GM19035 (cell line): ENCODE results near the gene CA10.

Experiments used
- ATAC-seq: cut with Tn5 transposase; IDR thresholded peaks from one replicate; pipeline ENCODE4 v1.9.1; 2021; ENCODE audit not compliant: unreplicated experiment

CA10 gene

DNA sequence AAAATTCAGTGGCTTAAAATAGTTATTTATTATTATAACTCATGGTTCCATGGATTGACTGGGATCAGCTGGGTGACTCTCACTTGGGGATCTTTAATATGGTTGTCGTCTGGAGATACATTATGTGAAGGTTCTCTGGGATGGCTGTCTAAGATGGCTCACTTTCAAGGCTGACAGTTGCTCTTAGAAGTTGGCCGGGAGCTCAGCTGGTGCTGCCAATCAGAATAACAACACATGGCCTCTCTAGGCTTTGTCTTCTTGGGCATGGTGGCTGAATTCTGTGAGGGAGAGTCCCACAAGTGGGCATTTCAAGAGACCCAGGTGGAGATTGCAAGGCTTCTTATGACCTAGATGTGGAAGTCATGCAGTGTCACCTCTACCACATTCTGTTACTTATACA, 269.7 kb downstream of the CA10 start:
- ATAC-seq = no peak

DNA sequence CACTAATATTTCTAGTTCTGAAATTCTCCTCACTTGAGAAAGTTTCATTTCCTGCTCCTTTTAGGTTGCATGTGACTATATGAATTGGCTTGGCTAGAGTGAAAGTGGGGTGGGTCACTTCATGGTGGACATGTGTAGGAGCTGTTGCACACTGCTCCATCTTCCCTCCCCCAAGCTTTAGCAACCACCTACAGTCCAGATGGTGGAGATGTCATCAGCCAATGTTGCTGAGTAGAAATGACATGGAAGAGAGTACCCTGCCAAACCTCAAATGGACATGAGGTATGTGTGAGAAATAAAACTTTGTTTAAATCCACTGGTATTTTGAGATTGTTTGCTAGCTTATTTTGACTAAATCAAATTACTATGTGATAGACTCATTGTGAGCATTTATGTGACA, 281.5 kb downstream of the CA10 start:
- no peak for ATAC-seq

DNA sequence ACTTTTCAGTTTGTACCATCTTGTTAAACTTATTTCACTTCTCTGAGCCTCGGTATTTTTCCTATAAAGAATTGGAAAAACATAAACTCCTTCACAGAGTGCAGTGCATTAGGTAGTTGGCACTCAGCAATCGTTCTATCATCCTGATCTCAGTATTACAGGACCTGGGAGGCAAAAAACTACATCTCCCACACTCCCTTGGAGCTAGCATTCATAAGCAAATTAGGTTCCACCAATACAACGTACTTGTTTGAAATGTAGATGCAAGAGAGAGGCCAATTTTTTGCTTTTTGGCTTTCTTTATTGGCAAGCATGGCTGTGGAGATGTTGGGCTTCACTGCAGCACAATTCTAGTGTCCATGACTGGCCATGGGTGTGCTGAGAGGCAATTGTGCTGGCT, 285.2 kb downstream of the CA10 start:
- ATAC-seq = no peak

DNA sequence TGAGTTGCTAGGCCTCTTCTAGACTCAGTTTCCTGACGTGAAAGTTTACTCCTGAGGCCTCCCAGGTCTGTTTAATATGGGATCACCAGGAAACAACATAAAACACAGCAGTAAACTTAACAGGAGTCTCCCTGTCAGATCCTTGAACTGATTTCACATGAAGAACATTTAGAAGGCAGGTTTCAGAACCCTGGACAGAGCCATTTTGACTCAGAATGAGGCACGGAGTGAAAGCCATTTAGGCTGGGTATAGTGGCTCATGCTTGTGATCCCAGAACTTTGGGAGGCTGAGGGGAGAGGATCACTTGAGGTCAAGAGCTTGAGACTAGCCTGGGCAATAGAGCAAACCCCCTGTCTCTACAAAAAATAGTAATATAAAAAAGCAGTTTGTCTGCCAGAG, 289.1 kb downstream of the CA10 start:
- ATAC-seq = no peak

DNA sequence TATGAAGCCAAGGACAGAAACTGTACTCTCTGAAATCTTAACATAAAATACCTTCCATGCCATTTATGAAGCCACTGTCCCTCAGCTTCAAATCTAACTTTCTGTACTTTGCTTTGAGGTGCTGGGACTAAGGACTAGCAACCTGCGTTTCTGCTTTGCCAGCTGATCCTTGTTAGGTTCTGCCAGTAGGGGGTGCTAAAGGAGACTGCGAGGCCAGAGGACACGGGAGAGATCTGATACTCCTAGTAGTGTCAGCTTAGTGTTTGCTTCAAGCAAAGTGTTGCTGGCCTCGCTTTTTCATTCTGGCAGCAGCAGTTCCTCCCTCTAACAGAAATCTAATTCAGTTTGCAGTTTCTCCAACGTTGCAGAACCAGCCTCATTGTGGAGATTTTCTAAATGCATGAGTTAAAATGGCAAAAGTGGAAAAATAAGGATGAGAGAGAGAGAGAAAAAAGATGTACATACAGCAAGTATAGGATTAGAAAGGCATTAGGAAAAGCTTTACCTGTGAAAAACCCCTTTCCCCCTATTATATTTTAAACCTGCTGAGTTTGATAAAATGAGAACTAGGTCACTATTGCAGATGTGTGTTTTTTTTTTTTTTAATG, 297.5 kb downstream of the CA10 start:
- no peak for ATAC-seq

GRCh38 chr17:51857052-51857597, 301.4 kb downstream of the CA10 start:
- no peak for ATAC-seq

DNA sequence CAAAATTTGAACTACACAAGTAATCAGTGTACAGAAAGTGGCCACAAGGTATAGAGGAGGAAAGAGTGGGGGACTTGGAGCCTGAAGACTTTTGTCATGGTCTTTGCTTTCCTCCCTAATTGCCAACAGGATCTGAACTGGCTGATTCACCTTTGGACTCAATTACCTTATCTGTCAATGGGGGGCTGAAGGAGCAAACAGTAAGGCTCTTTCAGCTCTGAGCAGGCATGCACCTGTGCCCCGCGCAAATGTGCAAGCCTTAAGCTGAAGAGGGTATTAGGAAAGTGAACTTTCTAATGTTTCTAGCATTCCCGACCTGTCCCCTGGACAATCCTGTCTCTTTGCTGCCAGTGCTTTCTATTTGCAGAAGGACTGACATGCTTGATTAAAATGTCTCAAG, 302.7 kb downstream of the CA10 start:
- ATAC-seq = no peak

DNA sequence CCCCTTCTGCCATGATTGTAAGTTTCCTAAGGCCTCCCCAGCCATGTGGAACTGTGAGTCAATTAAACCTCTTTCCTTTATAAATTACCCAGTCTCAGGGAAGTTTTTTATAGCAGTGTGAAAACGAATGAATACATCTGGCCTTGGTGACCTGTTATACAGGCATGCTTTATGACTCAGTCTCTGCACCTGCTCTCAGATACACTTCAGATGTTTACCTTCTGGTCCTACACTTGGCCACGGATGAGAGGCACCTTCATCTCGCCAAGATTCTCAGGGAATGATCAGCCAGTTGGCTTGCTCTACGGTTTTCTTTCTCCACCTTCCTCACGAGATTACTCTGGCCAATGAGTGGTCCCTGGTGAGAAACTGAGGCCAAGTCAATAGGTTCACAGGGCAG, 304.7 kb downstream of the CA10 start:
- no peak for ATAC-seq

- no peak for ATAC-seq
These were observed 305.9 kb downstream of the CA10 start for GRCh38 chr17:51852603-51853002.

DNA sequence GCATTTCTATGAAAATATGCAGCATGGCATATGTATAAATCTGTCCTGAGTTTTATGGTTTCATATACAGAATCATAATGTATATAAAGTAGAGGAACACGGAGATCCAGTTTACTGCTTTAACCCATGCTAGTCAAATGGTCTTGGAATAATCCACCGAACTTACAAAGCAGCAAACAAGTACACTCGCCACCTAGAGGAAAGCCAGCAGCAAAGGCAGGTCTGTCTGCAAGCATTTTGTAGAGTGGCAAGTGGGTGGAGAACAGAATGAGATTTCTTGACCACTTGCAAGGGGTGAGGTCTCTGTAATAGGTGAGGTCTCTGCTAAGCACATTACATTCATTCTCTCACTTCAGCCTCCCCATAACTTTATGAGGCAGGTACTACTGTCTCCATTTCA, 308.3 kb downstream of the CA10 start:
- ATAC-seq = no peak

GRCh38 chr17:51848451-51848850, 310.1 kb downstream of the CA10 start:
- ATAC-seq = no peak

DNA sequence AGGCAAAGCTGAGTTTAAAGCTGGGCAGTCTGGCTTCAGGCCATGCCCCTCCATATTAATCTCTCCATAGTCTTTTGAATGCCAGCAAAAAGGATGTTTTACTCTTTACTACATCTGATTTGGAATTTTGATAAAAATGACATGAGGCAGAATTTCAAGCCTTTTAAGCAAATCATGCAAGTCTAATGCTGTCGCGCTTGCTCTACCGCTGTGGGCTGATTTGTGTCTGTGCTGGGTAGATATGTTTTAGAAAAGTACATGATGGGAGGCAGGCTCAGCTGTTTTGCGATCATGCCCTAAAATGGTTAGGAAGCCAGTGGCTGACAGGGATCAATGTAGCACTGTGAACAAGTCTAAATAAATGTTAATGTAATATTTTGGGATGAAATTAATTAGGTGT, 311.9 kb downstream of the CA10 start:
- ATAC-seq = no peak

GRCh38 chr17:51845776-51846175, 312.7 kb downstream of the CA10 start:
- no peak for ATAC-seq

DNA sequence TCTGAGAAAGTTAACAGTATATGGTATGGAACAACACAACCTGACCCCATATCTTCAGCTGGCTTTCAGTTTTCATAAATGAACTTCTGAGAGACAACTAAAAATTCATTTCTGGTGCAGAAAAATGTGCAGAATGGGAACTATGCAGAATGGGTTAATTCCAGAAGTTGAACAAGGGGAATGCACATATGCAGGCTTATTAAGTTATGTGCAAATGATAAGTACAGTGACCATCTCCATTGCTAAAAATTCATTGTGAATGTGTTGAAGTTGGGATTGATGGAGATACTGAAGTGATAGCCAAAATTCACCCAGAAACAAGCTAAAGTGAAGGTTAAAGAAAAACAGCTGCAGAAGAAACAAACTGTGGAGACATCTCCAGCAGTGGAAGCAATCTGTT, 315.8 kb downstream of the CA10 start:
- no peak for ATAC-seq

GRCh38 chr17:51841669-51842068, 316.8 kb downstream of the CA10 start:
- ATAC-seq = no peak

DNA sequence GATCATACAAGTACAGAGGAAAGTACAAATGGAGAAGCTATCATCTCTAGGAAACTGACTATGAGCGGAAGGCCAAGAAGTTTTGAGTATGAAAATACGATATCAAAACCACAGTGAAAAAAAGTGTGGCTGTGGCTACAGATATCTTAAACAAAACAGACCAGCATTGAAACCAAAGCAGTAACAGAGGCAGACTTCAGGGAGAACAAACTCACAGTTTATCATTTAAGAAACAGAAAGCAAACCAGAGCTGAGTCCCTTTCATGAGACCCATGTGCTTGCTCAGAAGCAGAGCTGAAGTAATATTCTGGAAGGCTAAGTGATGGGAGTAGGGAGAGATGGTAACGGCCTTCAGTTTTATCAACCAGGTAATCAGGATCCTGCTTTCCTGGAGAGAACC, 317.8 kb downstream of the CA10 start:
- no peak for ATAC-seq

DNA sequence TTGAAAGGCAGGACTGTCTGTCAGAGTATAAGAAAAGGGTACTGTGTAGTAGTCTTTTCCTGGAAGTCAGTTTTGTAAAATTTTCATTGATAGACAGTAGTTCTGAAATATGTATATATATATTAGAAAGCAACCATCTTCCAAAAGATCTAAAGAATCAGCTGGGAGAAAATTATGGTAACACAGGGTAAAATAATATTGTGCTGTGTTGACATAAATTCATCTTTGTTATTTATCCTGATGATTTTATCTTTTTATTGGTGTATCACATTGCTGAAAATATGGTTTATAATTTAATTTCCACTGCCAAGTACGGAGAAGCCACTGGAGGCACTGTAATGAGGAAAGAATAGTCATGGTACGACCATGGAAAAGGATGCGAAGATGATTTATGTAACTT, 324.9 kb downstream of the CA10 start:
- ATAC-seq = no peak

- no peak for ATAC-seq
These were observed 325.5 kb downstream of the CA10 start for GRCh38 chr17:51833045-51833444.

DNA sequence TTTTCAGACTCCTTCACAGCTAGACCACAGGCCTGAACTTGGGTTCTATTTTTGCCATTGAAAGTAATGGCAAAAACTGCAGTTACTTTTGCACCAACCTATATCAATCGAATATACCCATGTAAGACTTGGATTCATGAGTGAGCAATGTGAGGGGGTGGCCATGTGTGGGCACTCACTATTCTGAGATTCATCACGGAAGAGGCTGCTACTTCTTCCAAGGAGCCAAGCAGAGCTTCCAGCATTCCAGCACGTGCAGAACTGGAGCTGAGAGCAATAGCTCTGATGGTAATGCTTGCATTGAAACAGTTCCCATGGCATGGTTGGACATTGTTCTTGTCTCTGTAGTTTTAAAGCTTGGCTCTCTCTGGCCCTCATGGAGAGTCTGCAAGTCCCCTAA, 327.6 kb downstream of the CA10 start:
- ATAC-seq = no peak

GRCh38 chr17:51830451-51830850, 328.1 kb downstream of the CA10 start:
- no peak for ATAC-seq

DNA sequence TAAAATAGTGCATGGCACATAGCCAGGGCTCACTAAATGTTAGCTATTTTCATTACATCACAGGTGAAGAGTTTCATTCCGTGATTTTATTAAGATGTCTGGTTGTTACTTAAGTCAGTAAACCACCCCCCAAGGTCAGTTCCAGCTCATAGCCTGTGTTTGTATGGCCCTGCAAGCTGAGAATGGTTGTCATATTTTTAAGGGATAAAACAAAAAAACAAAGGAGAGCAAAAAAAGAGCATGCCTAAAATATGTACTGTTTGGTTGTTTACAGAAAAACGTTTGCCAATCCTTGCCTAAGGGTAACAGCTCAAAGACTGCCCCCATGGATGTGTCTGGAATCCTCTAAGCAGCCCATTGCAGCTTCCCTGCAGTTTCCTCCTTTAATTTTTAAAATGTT, 329.6 kb downstream of the CA10 start:
- ATAC-seq = no peak

DNA sequence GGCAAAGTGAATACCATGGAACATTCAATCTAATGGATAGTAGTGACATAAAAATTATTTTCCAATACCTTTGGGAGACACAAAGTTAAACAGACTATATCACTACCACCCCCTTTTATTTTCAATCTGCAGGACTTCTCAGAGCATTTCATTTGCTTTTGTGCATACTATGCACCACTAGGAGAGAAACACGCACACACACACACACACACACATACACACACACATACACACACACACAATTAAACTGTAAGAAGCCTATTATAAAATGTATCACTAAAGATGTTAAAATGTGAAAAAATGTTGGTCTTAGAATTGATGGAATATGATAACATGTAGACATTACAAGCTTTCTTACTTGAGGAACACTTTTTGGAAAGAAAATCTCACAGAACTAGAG, 331.4 kb downstream of the CA10 start:
- no peak for ATAC-seq

DNA sequence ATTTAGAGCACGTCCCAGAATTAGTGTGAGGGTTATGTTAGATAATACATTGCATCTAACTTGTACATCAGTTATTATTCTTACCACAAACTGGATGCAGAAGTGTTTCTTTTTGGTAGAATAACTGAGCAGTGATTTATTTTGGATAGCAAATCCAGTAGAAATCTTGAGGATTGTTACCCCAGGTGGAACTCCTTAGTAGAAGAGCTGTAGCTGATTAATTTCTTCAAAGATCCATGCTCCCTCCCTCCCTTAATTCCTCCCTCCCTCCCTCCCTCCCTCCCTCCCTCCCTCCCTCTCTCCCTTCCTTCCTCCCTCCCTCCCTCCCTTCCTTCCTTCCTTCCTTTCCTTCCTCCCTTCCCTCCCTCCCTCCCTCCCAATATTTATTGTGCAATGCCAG, 337.7 kb downstream of the CA10 start:
- ATAC-seq = no peak
